Progenitor cell of endocrine pancreas (in vitro differentiated cells): ENCODE measurements around the gene PPDPF. TPM values are rescaled to one million over a fixed set of nuclear protein-coding genes. Genes with fewer than 3 reads are reported as not detected.

Source experiments
- DNase-seq: peaks from one replicate; pipeline ENCODE4 v3.0.0; 2021; ENCODE audit warnings: low spot score; ENCODE audit not compliant: unreplicated experiment
- H3K27ac Mint-ChIP-seq: 2 replicates; pipeline ENCODE4 v1.8.0; 2021; ENCODE audit warnings: mild to moderate bottlenecking, moderate library complexity, mixed read lengths
- H3K27me3 Mint-ChIP-seq: 2 replicates; pipeline ENCODE4 v1.8.0; 2021; ENCODE audit warnings: mixed read lengths
- H3K36me3 Mint-ChIP-seq: 2 replicates; pipeline ENCODE4 v1.8.0; 2022; ENCODE audit warnings: mixed read lengths; ENCODE audit not compliant: insufficient read depth
- H3K4me1 Mint-ChIP-seq: 2 replicates; pipeline ENCODE4 v1.8.0; 2021; ENCODE audit warnings: low read depth, mixed read lengths
- H3K4me3 Mint-ChIP-seq: 2 replicates; pipeline ENCODE4 v1.8.0; 2021; ENCODE audit warnings: low read depth, mild to moderate bottlenecking, moderate library complexity, mixed read lengths
- H3K9me3 Mint-ChIP-seq: 2 replicates; pipeline ENCODE4 v1.8.0; 2021; ENCODE audit warnings: low read depth, mixed read lengths
- CTCF ChIP-seq: fragments of 200-600 bp; sonication (generic); IDR thresholded peaks from one replicate; pipeline ENCODE4 v1.5.0; 2021; ENCODE audit warnings: antibody characterized with exemption, mild to moderate bottlenecking; ENCODE audit not compliant: unreplicated experiment
- total RNA-seq: library from RNA; stranded (reverse); gene quantifications from 2 replicates; pipeline ENCODE4 v1.2.1, GENCODE V29; 2021

PPDPF gene
- total RNA-seq, 1 donor from 2014 or later, result 374 TPM

GRCh38 chr20:63539441-63540370 is 19.1 kb downstream of the PPDPF start:
- Mint-ChIP-seq H3K27ac (no peak overlapping the region), H3K4me3 (no peak overlapping the region), H3K9me3 (no peaks in the 10 kb centered on the region), H3K36me3 (no peaks in the 10 kb centered on the region), H3K4me1 (peaks cover 1% of the 10 kb centered on the region), H3K27me3 (peaks cover 5% of the 10 kb centered on the region)
- DNase-seq, result no peak
- no peak for TF ChIP-seq CTCF

GRCh38 chr20:63540417-63541186 is 20.0 kb downstream of the PPDPF start:
- Mint-ChIP-seq H3K27ac (no peak overlapping the region), H3K27me3 (peaks cover 8% of the 10 kb centered on the region), H3K4me3 (no peak overlapping the region), H3K36me3 (no peaks in the 10 kb centered on the region), H3K9me3 (no peaks in the 10 kb centered on the region), H3K4me1 (peaks cover 4% of the 10 kb centered on the region)
- no peak for TF ChIP-seq CTCF
- no peak for DNase-seq

- Mint-ChIP-seq H3K27ac (no peak overlapping the region), H3K4me1 (peaks cover 3% of the 10 kb centered on the region), H3K27me3 (peaks cover 8% of the 10 kb centered on the region), H3K36me3 (no peaks in the 10 kb centered on the region), H3K9me3 (no peaks in the 10 kb centered on the region), H3K4me3 (no peak overlapping the region)
- TF ChIP-seq CTCF, result no peak
- no peak for DNase-seq
Measured at GRCh38 chr20:63541371-63541770, 20.8 kb downstream of the PPDPF start.

- Mint-ChIP-seq H3K4me1 (peaks cover 3% of the 10 kb centered on the region), H3K4me3 (no peak overlapping the region)
- TF ChIP-seq CTCF, result no peak
Measured at GRCh38 chr20:63542031-63542559, 21.5 kb downstream of the PPDPF start.

GRCh38 chr20:63542696-63543095 is 22.1 kb downstream of the PPDPF start:
- DNase-seq, result no peak
- Mint-ChIP-seq H3K4me3 (no peak overlapping the region), H3K27ac (no peak overlapping the region), H3K4me1 (peaks cover 3% of the 10 kb centered on the region), H3K27me3 (peaks cover 12% of the 10 kb centered on the region), H3K36me3 (no peaks in the 10 kb centered on the region), H3K9me3 (no peaks in the 10 kb centered on the region)
- no peak for TF ChIP-seq CTCF

More at GRCh38 chr20:63542031-63542559, 21.5 kb downstream of the PPDPF start:
- no peaks in the 10 kb centered on the region for H3K9me3 Mint-ChIP-seq
- H3K27me3 Mint-ChIP-seq, result peaks cover 12% of the 10 kb centered on the region
- H3K27ac Mint-ChIP-seq, result no peak overlapping the region
- no peak for DNase-seq
- H3K36me3 Mint-ChIP-seq, result no peaks in the 10 kb centered on the region
